GM21529 (cell line): ENCODE measurements around the gene PLXNA4.

Source experiments
- ATAC-seq: cut with Tn5 transposase; IDR thresholded peaks from one replicate; pipeline ENCODE4 v1.9.1; 2021; ENCODE audit not compliant: unreplicated experiment

Gene PLXNA4

GRCh38 chr7:132508724-132509353 is 67.4 kb downstream of the PLXNA4 start:
- ATAC-seq: no peak

DNA sequence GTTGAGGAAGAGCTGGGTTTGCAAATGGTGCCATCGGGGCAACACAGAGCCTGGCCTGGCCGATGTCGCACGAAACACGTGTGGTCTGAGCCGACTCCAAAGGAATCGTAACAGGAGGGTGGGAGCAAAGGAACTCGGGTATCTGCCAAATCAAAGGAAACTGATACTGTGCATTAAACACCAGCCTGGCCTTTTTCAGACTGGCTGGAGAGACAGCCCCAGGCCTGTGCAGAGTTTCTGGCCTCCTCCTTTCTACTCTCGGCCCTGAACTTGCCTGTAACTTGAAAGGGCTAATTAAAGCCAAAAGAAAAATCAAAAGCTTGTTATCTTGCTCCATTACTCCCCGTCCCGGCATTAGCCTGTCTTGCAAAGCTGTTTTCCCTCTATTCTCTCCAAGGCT is 71.4 kb downstream of the PLXNA4 start:
- no peak for ATAC-seq

- no peak for ATAC-seq
These were observed 72.2 kb downstream of the PLXNA4 start for GRCh38 chr7:132504071-132504470.

GRCh38 chr7:132503415-132503814 is 72.9 kb downstream of the PLXNA4 start:
- no peak for ATAC-seq

- ATAC-seq: no peak
These were observed 74.3 kb downstream of the PLXNA4 start for GRCh38 chr7:132501956-132502355.

DNA sequence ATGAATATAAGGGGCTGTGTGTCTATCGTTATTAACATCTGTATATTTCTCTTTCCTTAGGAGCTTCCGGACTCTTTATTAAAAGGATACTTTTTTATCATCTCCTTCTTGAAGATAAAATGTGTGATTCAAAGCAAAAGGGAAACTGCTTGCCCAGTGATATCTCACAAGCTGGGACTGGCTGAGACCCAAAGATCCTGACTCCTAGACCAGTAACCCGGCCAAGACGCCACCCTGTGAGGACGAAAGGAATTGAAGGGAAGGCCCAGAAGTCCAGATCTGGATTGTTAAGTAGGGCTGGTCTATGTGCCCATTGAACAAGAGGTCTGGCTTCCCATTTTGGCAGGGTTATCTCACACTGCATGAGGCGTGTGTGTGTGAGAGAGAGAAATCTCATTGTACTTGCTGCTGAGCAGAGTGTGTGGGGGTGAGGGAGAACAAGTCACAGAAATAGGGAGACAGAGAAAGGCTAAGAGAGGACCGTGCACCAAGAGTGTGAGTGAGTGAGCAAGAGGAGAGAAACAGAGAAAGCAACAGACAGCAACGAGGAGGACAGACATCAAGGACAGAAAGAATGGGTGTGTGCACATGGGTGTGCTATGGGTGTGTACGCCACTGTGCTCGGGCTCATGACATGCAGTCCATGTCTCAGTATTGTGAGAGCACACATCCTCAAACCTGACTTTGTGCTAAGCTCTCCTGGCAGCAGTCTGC is 75.4 kb downstream of the PLXNA4 start:
- ATAC-seq: no peak

DNA sequence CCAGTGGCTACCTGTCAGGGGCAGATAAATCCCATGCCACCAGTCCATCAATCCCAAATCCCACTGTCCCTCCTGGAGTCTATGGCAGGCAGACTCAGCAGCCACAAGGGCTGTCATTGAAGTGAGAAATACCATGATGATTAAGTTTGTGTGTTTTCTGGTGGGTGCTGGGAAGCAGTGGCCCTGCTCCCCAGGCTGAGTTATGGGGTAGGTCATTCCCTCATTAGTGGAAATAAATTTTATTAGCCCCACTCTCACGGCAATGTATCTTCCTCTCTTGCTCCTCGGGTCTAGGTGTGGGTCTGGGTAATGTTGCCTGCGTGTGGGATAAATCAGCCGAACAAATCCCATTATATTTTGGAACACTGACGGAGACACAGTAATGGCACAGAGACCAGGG is 76.8 kb downstream of the PLXNA4 start:
- no peak for ATAC-seq

DNA sequence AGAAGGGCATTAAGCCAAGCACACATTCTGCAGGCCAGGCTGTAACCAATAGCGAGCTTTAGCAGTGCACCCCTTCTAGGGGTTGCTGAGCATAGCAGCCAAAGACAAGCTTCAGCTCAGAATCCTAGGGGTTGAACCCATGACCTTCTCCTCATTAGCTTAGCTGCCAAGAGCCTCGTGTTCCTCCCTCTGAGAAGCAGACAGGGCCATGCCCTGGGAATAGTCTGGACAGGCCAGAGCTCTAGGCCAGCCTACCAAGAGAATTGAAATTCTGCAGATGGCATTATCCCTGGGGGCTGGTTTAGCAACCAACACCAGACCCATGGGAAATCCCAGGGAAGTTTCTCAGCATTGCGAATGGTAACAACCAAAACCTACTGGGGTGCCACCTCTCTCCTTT is 77.2 kb downstream of the PLXNA4 start:
- no peak for ATAC-seq

GRCh38 chr7:132498319-132498718 is 78.0 kb downstream of the PLXNA4 start:
- no peak for ATAC-seq

DNA sequence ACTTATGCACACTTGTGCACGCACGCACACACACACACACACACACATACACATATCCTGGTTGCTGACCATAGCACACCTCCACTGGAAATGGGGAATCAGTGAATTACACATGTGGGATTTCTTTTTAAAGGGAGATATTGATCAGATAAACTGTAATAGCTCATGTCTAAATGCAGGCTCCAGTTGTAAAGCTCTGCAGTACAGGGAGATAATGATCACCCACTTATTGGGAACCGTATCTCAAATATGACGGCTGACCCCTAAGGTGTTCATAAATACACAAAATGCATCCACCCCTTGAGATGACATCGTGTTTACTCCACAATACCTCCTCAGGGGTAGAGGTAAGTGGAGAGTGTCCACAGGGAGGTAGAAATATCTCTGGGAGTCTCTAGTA is 79.2 kb downstream of the PLXNA4 start:
- ATAC-seq: no peak

GRCh38 chr7:132495936-132496335 is 80.3 kb downstream of the PLXNA4 start:
- no peak for ATAC-seq

GRCh38 chr7:132494474-132494873 is 81.8 kb downstream of the PLXNA4 start:
- ATAC-seq: no peak

DNA sequence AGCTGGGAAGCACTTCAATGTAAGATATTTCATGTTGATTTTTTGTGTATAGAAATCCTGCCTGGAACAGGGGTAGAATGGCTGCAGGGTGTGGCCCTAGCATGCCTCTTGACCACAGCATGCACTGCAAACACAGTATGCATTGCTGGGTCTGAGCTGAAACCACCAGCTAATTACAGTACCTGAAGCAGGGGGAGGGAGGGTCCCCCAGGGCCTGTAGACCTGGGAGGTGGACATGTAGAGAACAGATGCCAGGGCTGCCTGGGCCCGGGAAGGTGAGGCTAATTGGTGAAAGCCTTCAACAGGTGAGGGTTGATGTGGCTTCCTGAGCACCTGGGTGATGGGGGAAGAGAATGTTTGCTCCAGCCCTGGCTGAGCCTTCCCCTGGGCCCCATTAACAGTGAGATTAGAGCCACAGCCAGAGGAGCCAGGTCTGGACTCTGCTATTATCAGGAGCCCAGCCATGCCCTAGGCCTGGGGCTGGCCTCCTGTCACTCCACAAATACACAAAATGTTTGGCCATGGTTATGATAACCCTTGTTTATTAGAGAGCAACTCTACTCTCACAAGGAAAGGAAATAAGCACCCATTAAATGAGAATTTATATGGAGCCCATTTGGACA is 83.3 kb downstream of the PLXNA4 start:
- no peak for ATAC-seq

- no peak for ATAC-seq
These were observed 84.8 kb downstream of the PLXNA4 start for GRCh38 chr7:132491391-132491945.

- ATAC-seq: no peak
These were observed 85.8 kb downstream of the PLXNA4 start for GRCh38 chr7:132490474-132490873.

DNA sequence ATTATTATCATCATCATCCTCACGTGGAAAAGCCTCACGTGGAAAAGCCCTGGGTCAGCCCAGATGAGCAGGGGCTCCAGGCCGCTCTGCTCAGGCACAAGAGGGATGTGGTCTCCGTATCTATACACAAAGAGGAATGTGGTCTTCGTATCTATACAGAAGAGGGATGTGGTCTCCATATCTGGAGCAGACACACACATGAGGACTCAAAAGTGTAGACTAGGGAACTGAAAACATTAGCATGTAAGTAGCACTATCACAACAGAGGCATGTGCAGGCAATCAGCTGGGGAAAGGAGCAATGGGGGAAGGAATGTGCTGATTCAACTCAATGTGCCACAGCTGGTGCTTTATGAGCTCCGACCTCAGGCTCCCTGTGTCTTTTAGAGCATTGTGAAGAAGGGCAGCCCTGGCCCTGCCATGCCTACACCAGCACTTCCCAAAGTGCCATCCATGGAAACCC is 86.5 kb downstream of the PLXNA4 start:
- ATAC-seq: no peak

GRCh38 chr7:132488634-132489302 is 87.5 kb downstream of the PLXNA4 start:
- ATAC-seq: no peak

- no peak for ATAC-seq
These were observed 90.0 kb downstream of the PLXNA4 start for GRCh38 chr7:132486274-132486610.

GRCh38 chr7:132485600-132486273 is 90.5 kb downstream of the PLXNA4 start:
- ATAC-seq: no peak

- no peak for ATAC-seq
These were observed 91.1 kb downstream of the PLXNA4 start for GRCh38 chr7:132485136-132485535.

- ATAC-seq: no peak
These were observed 93.4 kb downstream of the PLXNA4 start for GRCh38 chr7:132482866-132483265.
